K562 (cell line): ENCODE results near the gene WNT16. TPM values are rescaled to one million over a fixed set of nuclear protein-coding genes. Genes with fewer than 3 reads are reported as not detected.
A peak's percentile ranks its signal among the peaks of the same experiment; 100 is the strongest.

Experiments used
- ATAC-seq: fragments of 200-7000 bp; cut with Tn5 transposase; 3 replicates; pipeline ENCODE4 v1.9.1; 2020; ENCODE audit warnings: moderate library complexity
- BruUV-seq: library from RNA; stranded (reverse); fragments of 400-500 nt; replicated peaks from 2 replicates; lab custom pipeline; 2021; lab: Mats Ljungman, UMichigan
- CTCF ChIA-PET: fragments of 300-600 bp; formaldehyde crosslinking; extraction: SDS; loops from one replicate; lab custom pipeline; 2021; ENCODE audit warnings: low intra/inter-chr PET ratio; lab: Yijun Ruan, JAX
- POLR2A ChIA-PET: fragments of 300-600, 350-650 bp; sonication (Branson Sonifier 250); formaldehyde crosslinking; extraction: SDS; loops from one replicate; lab custom pipeline; 2021; ENCODE audit warnings: antibody characterized with exemption, inconsistent platforms; lab: Yijun Ruan, JAX
- DNase-seq, 4 experiments: peaks; one replicate each; pipeline versions ENCODE4 v3.0.0 to v3.0.0-alpha.2; 2011 to 2018; ENCODE audit warnings: low spot score in 3 of 4, mixed read lengths in 3 of 4; ENCODE audit errors: extremely low read depth in 1 of 4
- FAIRE-seq: peaks from 2 replicates; lab custom pipeline; 2011; peaks lifted over from hg19 to GRCh38; lab: Jason Lieb, UNC
- H2AFZ ChIP-seq: 2 replicates; pipeline ENCODE4 v1.6.0; 2011; ENCODE audit warnings: low read depth, low read length, control low read depth, inconsistent platforms
- H3K27ac ChIP-seq: fragments of 200-600 bp; 3 replicates; pipeline ENCODE4 v1.8.0; 2011; ENCODE audit warnings: low read depth, mild to moderate bottlenecking, control low read depth, inconsistent platforms, low read length, moderate library complexity, mixed read lengths; ENCODE audit errors: extremely low read depth
- H3K27me3 ChIP-seq, 2 experiments: fragments of 300-600 bp in 1 of 2; 2 replicates in 1 of 2; 3 replicates in 1 of 2; pipeline versions ENCODE4 v1.6.0 to v1.8.0; 2011; ENCODE audit warnings: inconsistent platforms in 2 of 2, low read length in 2 of 2, mild to moderate bottlenecking in 1 of 2, mixed read lengths in 1 of 2, moderate library complexity in 1 of 2; ENCODE audit not compliant: control insufficient read depth in 2 of 2, insufficient read depth in 2 of 2
- H3K36me3 ChIP-seq: fragments of 300-600 bp; 3 replicates; pipeline ENCODE4 v1.8.0; 2011; ENCODE audit warnings: mild to moderate bottlenecking, low read length, inconsistent platforms; ENCODE audit not compliant: control insufficient read depth, insufficient read depth
- H3K4me1 ChIP-seq, 2 experiments: fragments of 200-600 bp in 1 of 2; replicated peaks in 1 of 2; 2 replicates in 1 of 2; 3 replicates in 1 of 2; pipeline versions ENCODE4 v1.5.1 to v1.8.0; 2011; ENCODE audit warnings: inconsistent platforms in 2 of 2, low read length in 2 of 2, mild to moderate bottlenecking in 1 of 2, mixed read lengths in 1 of 2, moderate library complexity in 1 of 2; ENCODE audit not compliant: control insufficient read depth in 2 of 2, insufficient read depth in 2 of 2
- H3K4me2 ChIP-seq: 2 replicates; pipeline ENCODE4 v1.6.1; 2011; ENCODE audit warnings: low read length, control low read depth, inconsistent platforms, mixed read lengths; ENCODE audit not compliant: insufficient read depth
- H3K4me3 ChIP-seq: fragments of 200-600 bp; sonication (generic), shearing (Covaris generic); 2 replicates; pipeline ENCODE4 v1.5.1; 2016; ENCODE audit warnings: control low read depth, inconsistent platforms
- H3K79me2 ChIP-seq: fragments of 200-600 bp; 3 replicates; pipeline ENCODE4 v1.8.0; 2011; ENCODE audit warnings: low read length, inconsistent platforms; ENCODE audit not compliant: control insufficient read depth, insufficient read depth
- H3K9ac ChIP-seq, 2 experiments: 2 replicates each; pipeline versions ENCODE4 v1.6.0 to v1.6.1; 2011; ENCODE audit warnings: low read depth in 2 of 2, low read length in 2 of 2, control low read depth in 1 of 2, inconsistent platforms in 1 of 2, mild to moderate bottlenecking in 1 of 2, mixed read lengths in 1 of 2; ENCODE audit not compliant: insufficient read depth in 1 of 2
- H3K9me1 ChIP-seq: one replicate; pipeline ENCODE4 v1.6.0; 2011; ENCODE audit warnings: inconsistent platforms, mild to moderate bottlenecking, low read length, moderate library complexity; ENCODE audit not compliant: control insufficient read depth, insufficient read depth
- H3K9me3 ChIP-seq: replicated peaks from 2 replicates; pipeline ENCODE4 v1.5.1; 2011; ENCODE audit warnings: low read depth, low read length, inconsistent platforms; ENCODE audit not compliant: control insufficient read depth, insufficient read depth
- H4K20me1 ChIP-seq: replicated peaks from 2 replicates; pipeline ENCODE4 v1.6.1; 2011; ENCODE audit warnings: low read length, inconsistent platforms, mixed read lengths; ENCODE audit not compliant: control insufficient read depth, insufficient read depth
- DACH1 ChIP-seq: fragments of 450-650 bp; IDR thresholded peaks from 2 replicates; pipeline ENCODE4 v1.6.1; 2018; ENCODE audit not compliant: partially characterized antibody
- NFYB ChIP-seq: IDR thresholded peaks from 2 replicates; pipeline ENCODE4 v1.6.1; 2011; ENCODE audit warnings: mild to moderate bottlenecking, moderate library complexity; ENCODE audit not compliant: insufficient read length; ENCODE audit errors: extremely low read depth
- RBM17 ChIP-seq: fragments of 200-400 bp; formaldehyde crosslinking; IDR thresholded peaks from 2 replicates; pipeline ENCODE4 v1.6.1; 2017; ENCODE audit warnings: low read depth, mild to moderate bottlenecking, low read length, borderline replicate concordance
- WGBS: fragments of 100-300 bp; shearing (Covaris generic); methylation state at CpG from one replicate; pipeline ENCODE4 v1.1.6; 2016; ENCODE audit warnings: low coverage, mixed read lengths; ENCODE audit not compliant: insufficient coverage; ENCODE audit errors: missing lambda C conversion rate; 5-methylcytosine and 5-hydroxymethylcytosine counted together
- in situ Hi-C: fragments of 300-500 bp; cut with MboI; formaldehyde crosslinking; loops from 4 replicates; pipeline ENCODE4 v1.15.0; 2018; ENCODE audit warnings: inconsistent platforms, mixed read lengths
- intact Hi-C: fragments of 100-400 bp; cut with micrococcal nuclease; formaldehyde crosslinking; loops from 2 replicates; pipeline ENCODE4 v1.14.2; 2022
- polyA plus RNA-seq, 8 experiments: library from polyadenylated mRNA; depleted of rRNA in 4 of 8; stranded (reverse) in 5 of 8; unstranded in 3 of 8; fragments of >200 nt; fragmentation: Nextera tagmentation in 2 of 8; fragmentation: Illumina TruSeq in 1 of 8; extraction: Ambion mirVana in 2 of 8; extraction: Trizol in 1 of 8; gene quantifications; 2 replicates each; pipeline versions ENCODE4 v1.2.1 to v1.2.3, GENCODE V29; 2011 to 2014; ENCODE audit warnings: inconsistent platforms in 1 of 8, missing spikeins in 1 of 8
- total RNA-seq, 7 experiments: library from RNA; depleted of rRNA in 6 of 7; stranded (reverse); fragments of >200 nt in 6 of 7; fragmentation: Illumina TruSeq in 2 of 7; extraction: Trizol in 2 of 7; gene quantifications; 2 replicates each; pipeline versions ENCODE4 v1.2.1 to v1.2.3, GENCODE V29; 2011 to 2021; ENCODE audit warnings: low replicate concordance in 1 of 7
- TF ChIP-seq, protein P1 (sequence below): fragments of 450-650 bp; IDR thresholded peaks from 2 replicates; pipeline ENCODE4 v1.6.1; 2016
- TF ChIP-seq, protein P2 (sequence below), 2 experiments: fragments of 450-650 bp in 1 of 2; IDR thresholded peaks; 2 replicates each; pipeline ENCODE4 v1.6.1; 2011 to 2017; ENCODE audit warnings: low read depth in 2 of 2, antibody characterized with exemption in 1 of 2, borderline replicate concordance in 1 of 2, low read length in 1 of 2, mild to moderate bottlenecking in 1 of 2, mixed read lengths in 1 of 2; ENCODE audit not compliant: control insufficient read depth in 1 of 2
- TF ChIP-seq, protein P3 (sequence below): sonication (generic); formaldehyde crosslinking; IDR thresholded peaks from 2 replicates; pipeline ENCODE4 v1.8.0; 2022; ENCODE audit warnings: missing genetic modification reagents, mild to moderate bottlenecking, moderate library complexity, borderline replicate concordance

The WNT16 gene
- total and polyA plus RNA-seq, 9 of the 15 experiments (the other 6 are each of a cell fraction or from before 2014, with no cell fraction given) = 0.06 to 0.07 TPM; not detected in 7

DNA sequence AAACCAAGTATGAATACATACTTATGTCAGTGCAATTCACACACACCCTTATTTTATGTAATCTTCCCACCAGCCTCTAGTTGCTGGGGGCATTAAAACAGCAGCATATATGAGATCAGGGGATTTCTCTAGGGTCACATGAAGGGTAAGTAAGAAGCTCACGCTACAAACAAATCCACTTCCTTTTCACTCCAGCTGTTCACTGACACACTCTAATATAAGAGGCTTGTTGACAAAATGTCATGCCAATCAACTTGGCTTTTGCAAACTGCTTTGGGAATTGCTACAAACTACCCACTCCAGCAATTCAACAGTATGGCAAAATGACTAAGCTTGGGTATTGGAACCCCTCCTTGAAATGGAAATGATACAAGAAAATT, 57.0 kb downstream of the WNT16 start:
- DNase-seq (no peak), ATAC-seq (peak; percentile 20)
- no peaks in the 10 kb centered on the region for H3K4me1 ChIP-seq
- no peak overlapping the region for H3K9ac ChIP-seq
- H4K20me1 ChIP-seq = no peaks in the 10 kb centered on the region
- H3K4me2 ChIP-seq = no peak overlapping the region
- no peak overlapping the region for H2AFZ ChIP-seq
- TF ChIP-seq DACH1 (peak; percentile 62), NFYB (no peak)
- TF ChIP-seq, protein P1, sequence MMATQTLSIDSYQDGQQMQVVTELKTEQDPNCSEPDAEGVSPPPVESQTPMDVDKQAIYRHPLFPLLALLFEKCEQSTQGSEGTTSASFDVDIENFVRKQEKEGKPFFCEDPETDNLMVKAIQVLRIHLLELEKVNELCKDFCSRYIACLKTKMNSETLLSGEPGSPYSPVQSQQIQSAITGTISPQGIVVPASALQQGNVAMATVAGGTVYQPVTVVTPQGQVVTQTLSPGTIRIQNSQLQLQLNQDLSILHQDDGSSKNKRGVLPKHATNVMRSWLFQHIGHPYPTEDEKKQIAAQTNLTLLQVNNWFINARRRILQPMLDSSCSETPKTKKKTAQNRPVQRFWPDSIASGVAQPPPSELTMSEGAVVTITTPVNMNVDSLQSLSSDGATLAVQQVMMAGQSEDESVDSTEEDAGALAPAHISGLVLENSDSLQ = peak; percentile 45; the same call in 1 of the 2 replicates
- TF ChIP-seq, all 486 proteins: peak for 2
- in situ Hi-C loops (no loop called here), intact Hi-C loops (no loop called here)
- H3K9me3 ChIP-seq = no peaks in the 10 kb centered on the region
- no peak for FAIRE-seq
- BruUV-seq = no TSS peak
- no peaks in the 10 kb centered on the region for H3K27me3 ChIP-seq
- no peaks in the 10 kb centered on the region for H3K9me1 ChIP-seq
- ChIA-PET CTCF (no interaction called here), POLR2A (interaction anchor here (0.6 to 6.3 kb wide), 2 partner anchors 9 to 435 kb away, joined by 3 to 55 read pairs; partner anchors contain the start of genes FAM3C and ING3)
- no peak overlapping the region for H3K27ac ChIP-seq
- WGBS = 59% methylated on average over 1 of the region's 1 CpG
- H3K4me3 ChIP-seq = no peak overlapping the region
- peaks cover 74% of the 10 kb centered on the region for H3K79me2 ChIP-seq
- peaks cover 14% of the 10 kb centered on the region; the same call in 2 of the 3 replicates for H3K36me3 ChIP-seq

DNA sequence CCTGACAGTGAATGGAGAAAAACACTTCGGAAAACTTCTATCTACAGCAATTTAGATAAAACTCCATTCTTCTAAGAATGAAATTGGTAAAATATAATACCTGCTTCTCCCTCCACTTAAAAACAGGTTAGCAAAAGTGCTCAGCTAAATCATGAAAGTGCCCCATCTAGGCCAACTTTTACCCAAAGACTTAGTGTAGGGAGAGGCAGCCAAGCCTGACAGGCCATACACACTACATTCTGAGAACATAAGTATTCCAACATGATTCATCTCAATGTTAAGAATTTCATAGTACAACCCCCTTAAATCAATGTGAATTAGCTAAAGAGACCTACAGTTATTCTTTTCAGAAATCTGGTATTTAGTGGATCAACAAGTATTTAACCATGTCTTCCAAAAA, 60.1 kb downstream of the WNT16 start:
- no TSS peak for BruUV-seq
- Histone ChIP-seq H3K4me1 (no peaks in the 10 kb centered on the region), H3K27ac (no peak overlapping the region), H3K79me2 (peaks cover 95% of the 10 kb centered on the region), H3K36me3 (peaks cover 9% of the 10 kb centered on the region; the same call in 2 of the 3 replicates)
- FAIRE-seq = no peak
- WGBS = 100% methylated on average over 1 of the region's 1 CpG
- TF ChIP-seq, protein P2, sequence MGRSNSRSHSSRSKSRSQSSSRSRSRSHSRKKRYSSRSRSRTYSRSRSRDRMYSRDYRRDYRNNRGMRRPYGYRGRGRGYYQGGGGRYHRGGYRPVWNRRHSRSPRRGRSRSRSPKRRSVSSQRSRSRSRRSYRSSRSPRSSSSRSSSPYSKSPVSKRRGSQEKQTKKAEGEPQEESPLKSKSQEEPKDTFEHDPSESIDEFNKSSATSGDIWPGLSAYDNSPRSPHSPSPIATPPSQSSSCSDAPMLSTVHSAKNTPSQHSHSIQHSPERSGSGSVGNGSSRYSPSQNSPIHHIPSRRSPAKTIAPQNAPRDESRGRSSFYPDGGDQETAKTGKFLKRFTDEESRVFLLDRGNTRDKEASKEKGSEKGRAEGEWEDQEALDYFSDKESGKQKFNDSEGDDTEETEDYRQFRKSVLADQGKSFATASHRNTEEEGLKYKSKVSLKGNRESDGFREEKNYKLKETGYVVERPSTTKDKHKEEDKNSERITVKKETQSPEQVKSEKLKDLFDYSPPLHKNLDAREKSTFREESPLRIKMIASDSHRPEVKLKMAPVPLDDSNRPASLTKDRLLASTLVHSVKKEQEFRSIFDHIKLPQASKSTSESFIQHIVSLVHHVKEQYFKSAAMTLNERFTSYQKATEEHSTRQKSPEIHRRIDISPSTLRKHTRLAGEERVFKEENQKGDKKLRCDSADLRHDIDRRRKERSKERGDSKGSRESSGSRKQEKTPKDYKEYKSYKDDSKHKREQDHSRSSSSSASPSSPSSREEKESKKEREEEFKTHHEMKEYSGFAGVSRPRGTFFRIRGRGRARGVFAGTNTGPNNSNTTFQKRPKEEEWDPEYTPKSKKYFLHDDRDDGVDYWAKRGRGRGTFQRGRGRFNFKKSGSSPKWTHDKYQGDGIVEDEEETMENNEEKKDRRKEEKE (IDR thresholded peaks at IDR 0.05; ENCODE audit: borderline replicate concordance in 1 of 2, control insufficient read depth in 1 of 2, low read depth in 2 of 2, low read length in 1 of 2) = 0 out of 4 replicates have a peak, but pooled peaks of 1 of the 2 experiments have one; percentile 25
- TF ChIP-seq RBM17 = no peak
- TF ChIP-seq, protein P3, sequence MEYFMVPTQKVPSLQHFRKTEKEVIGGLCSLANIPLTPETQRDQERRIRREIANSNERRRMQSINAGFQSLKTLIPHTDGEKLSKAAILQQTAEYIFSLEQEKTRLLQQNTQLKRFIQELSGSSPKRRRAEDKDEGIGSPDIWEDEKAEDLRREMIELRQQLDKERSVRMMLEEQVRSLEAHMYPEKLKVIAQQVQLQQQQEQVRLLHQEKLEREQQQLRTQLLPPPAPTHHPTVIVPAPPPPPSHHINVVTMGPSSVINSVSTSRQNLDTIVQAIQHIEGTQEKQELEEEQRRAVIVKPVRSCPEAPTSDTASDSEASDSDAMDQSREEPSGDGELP (CRISPR knock-in tag) = no peak
- TF ChIP-seq, all 486 proteins: peak for 1
- H3K9me3 ChIP-seq = no peaks in the 10 kb centered on the region
- no peaks in the 10 kb centered on the region for H3K9me1 ChIP-seq
- H3K27me3 ChIP-seq = no peaks in the 10 kb centered on the region
- H3K4me2 ChIP-seq = no peak overlapping the region
- DNase-seq = no peak
- intact Hi-C loops = no loop called here
- peak; percentile 46; the same call in 2 of the 3 replicates for ATAC-seq
- no peak overlapping the region for H3K4me3 ChIP-seq
- ChIA-PET CTCF (no interaction called here), POLR2A (interaction anchor here (0.6 to 2.0 kb wide), 4 partner anchors 9 to 50 kb away, joined by 3 to 7 read pairs (median 4); no protein-coding TSS in a partner anchor)
- in situ Hi-C loops = no loop called here
- H2AFZ ChIP-seq = no peak overlapping the region
- H3K9ac ChIP-seq = no peak overlapping the region
- H4K20me1 ChIP-seq = no peaks in the 10 kb centered on the region
